Fibroblast of villous mesenchyme (primary cell): ENCODE measurements around the gene COA8. TPM values are rescaled to one million over a fixed set of nuclear protein-coding genes. Genes with fewer than 3 reads are reported as not detected.
A peak's percentile ranks its signal among the peaks of the same experiment; 100 is the strongest.

Source experiments
- DNase-seq: peaks from one replicate; pipeline ENCODE4 v3.0.0-alpha.2; 2010; ENCODE audit warnings: low read depth
- H3K4me3 ChIP-seq: 2 replicates; pipeline ENCODE4 v1.5.1; 2011; ENCODE audit warnings: low read depth, mild to moderate bottlenecking, low read length
- CTCF ChIP-seq: IDR thresholded peaks from 2 replicates; pipeline ENCODE4 v1.5.1; 2012; ENCODE audit warnings: low read depth, mild to moderate bottlenecking, low read length; ENCODE audit not compliant: insufficient read depth
- total RNA-seq: library from RNA; depleted of rRNA; stranded (reverse); fragments of >200 nt; gene quantifications from 2 replicates; pipeline ENCODE4 v1.2.3, GENCODE V29; 2012

The COA8 gene
- total RNA-seq, 1 donor, result 32.0 TPM

DNA sequence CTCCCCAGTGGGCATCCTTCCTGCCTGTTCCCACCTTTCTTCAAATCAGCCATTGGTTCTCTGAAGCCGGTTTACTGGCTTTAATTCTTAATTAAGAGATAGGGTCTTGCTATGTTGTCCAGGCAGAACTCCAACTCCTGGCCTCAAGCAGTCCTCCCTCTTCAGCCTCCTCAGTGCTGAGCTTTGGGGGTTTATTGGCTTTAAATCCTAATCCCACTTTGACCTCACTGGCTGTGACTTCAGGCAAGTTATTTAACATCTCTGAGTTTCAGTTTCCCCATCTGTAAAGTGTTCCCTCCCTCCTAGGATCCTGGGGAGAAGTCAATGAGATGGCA, 35.9 kb upstream of the COA8 start:
- no peak for TF ChIP-seq CTCF
- H3K4me3 ChIP-seq, result no peak overlapping the region
- DNase-seq, result no peak

- TF ChIP-seq CTCF, result no peak
- no peak for DNase-seq
- H3K4me3 ChIP-seq, result no peak overlapping the region
These were observed 35.2 kb upstream of the COA8 start for GRCh38 chr14:103527408-103528145.

GRCh38 chr14:103528146-103528586, 34.6 kb upstream of the COA8 start:
- DNase-seq, result peak; percentile 29
- TF ChIP-seq CTCF, result no peak
- H3K4me3 ChIP-seq, result peak overlapping the region; percentile 61

- peak; percentile 97 for DNase-seq
- peak within 1 kb of the TSS; percentile 77 for H3K4me3 ChIP-seq
- no peak for TF ChIP-seq CTCF
These were observed 34.0 kb upstream of the COA8 start, which contains the start of gene TRMT61A for GRCh38 chr14:103528587-103529382. TSS of gene TRMT61A (plus strand) at chr14:103529196. CDS start at chr14:103529979, 783 bp downstream.

- no peak for TF ChIP-seq CTCF
- H3K4me3 ChIP-seq, result peak overlapping the region; percentile 77
- no peak for DNase-seq
These were observed 33.1 kb upstream of the COA8 start for GRCh38 chr14:103529383-103530365.

DNA sequence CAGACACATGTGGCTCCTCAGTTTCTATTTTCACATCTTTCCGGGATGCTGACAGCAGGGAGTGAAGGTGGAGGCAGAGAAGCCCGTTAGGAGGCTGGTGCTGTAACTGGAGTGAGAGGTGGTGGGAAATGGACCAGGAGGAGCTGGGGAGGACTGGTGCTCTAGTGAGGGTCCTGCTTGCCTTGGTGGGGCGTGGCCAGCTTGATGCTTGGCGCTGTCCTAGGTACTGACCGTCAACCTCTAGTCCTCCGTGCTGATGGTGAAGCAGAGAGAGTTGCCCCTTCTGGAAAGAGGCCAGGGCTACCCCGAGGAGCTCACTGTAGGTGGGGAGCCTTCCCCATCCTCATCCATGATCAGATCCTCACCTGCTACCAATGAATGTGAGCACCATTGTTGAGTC, 32.4 kb upstream of the COA8 start:
- TF ChIP-seq CTCF, result no peak
- peak; percentile 38 for DNase-seq
- H3K4me3 ChIP-seq, result no peak overlapping the region
